SHP77 treated with DMSO at 0.1 percent for 48 hours (cell line): ENCODE data around the gene WNT3.
A peak's percentile ranks its signal among the peaks of the same experiment; 100 is the strongest.
"Not testable (repeated sequence)": the region's sequence is repeated elsewhere in the genome, so short reads cannot be mapped to it uniquely, and the experiment has no call there.

Source experiments
- DNase-seq: peaks from one replicate; lab custom pipeline; 2025; lab: John Stamatoyannopoulos, UW

The WNT3 gene

DNA sequence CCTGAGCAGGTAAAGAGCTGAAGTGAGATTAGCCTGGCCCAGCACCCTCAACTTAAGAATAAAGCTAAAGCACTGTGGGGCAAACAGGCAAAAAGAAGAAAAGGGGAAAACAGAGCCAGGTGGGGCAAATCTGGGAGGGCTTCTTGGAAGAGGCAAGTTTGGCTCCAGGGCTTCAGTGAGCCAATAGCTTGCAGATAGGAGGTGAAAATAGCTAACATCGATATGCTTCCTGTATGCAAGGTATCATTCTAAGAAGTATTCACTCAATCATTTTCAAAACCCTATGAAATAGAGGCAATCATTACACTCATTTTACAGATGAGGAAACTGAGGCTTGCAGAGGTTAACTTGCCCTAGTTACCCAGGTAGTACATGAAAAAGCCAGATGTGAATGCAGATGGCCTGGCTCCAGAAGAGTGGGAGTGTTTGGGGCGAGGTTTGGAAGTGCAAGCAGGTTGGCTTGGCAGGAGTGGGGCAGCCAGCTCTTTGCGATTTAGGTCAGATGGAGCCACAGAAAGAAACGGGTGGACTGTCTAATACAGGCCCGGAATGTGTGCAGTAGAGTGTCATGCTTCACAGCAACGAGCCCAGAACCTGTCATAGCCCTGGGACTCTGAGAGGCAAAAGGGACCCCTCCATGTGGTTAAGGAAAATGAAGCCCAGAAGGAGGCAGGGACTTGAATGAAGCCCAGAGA is 5.7 kb downstream of the WNT3 start:
- no peak for DNase-seq

DNA sequence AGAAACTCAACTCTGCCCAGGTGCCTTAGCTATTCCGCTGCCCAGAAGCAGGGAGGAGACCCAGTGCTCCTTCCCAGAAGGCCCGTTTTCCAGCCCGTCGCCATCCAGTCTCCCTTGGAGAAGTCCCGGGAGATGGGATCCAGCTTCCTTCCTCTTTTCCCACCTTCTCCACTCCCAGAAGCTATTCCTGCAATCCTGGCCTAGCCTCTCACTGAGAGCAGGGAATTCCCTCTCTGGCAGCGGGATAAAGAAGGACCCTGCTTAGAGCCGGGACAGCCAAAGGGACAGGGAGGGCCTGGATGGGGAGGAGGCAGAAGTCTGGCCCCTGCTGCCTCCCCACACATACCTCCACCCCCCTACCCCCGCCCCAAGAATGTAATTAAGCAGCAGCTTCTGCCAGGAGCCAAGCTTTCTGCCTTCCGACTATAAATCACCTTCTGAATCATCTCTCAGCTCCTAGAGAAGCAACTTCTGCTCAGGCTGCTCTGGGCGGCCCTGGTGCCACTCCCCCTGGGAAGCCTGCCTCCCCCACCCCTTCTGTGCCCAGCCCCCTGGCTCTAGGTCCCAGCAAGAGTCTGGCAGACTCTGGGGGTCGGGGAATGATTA is 6.4 kb downstream of the WNT3 start:
- DNase-seq = no peak

DNA sequence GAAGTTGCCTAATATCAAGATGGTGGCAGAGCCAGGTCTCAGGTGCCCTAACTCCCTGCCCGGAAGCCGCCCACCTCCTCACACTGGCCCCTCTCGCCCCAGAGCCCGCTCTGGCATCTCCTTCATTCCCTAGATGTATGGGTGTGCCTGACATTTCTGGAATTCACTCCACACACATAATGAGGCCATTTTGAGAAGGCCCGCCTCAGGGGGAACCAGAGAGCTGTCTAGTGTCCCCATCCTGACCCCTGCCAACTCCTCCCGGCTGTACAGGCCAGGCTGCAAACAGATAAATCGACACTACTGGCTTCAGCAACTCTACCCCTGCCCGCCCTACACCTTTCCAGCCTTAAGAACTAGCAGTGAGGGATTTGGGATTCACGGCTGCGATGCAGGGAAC is 7.7 kb downstream of the WNT3 start:
- DNase-seq = no peak

DNA sequence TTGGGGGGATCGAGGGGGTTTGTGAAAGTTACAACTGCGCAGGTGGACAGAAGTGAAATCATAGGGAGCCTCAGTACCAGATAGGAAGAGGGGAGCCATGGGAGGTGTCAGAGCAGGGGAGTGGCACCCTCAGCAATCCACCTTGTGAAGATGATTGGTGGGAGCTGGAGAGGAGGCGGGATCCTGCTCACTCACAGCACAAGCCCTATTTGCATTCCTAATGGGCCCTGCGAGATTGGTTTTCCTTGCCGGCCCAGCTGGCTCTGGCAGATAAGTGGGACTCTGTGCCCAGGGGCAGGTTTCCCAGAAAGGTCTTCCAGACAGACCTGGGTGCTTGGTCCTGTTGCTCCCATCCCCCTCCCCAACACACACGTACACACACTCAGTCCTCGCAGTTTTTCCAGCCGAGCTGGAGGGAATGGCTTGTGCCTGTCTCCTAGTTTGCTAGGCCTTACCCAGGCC is 9.4 kb downstream of the WNT3 start:
- DNase-seq = no peak

DNA sequence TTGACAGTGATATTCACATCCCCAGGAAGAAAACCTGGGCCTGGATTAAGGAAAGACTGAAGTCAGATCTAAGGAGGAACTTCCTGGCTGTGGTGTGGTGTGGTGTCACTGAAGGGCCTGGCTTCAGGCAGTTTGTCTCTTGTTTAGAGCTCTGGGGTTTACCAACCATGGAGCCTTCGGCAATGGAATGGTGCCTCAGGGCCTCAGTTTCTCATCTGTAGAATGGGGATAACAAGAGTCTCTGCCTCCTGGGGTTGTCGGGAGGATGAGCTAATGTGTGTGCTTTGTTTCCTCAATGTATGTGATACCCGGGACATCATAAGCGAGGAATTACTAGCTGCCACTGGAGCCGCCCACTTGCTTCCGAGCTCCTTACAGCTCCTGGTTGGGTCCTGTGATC is 12.7 kb downstream of the WNT3 start:
- no peak for DNase-seq

DNA sequence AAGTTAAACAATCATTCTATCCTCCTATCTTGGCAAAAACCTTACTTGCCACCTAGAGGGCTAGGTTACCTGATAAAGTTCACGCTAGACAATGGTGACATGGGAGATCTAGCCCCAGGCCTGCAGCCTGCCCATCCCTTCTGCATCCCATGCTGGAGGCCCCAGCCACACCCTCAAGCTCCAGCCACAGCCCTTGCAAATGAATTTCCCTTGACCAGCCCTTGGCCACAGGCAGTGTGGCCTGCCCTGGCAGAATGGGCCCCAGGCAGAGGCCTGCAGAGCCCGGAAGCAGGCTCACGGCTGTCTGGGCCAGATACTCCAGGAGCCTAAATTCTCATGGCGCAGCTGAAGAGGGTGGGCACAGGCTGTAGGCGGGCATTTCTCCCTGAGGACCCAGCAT is 14.9 kb downstream of the WNT3 start:
- no peak for DNase-seq

DNA sequence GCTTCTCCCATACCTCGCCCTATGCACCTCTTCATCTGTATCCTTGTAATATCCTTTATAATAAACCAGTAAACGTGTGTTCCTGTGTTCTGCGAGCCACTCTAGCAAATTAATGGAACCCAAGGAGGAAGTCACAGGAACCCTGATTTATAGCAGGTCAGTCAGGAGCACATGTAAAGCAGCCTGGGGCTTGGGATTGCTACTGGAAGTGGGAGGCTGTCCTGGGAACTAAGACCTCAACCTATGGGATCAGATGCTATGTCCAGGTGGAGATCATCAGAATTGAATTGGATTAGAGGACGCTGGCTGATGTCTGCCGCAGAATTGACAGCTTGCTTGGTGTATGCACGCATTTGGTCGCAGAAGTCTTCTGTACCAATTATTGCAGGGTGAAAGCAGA is 15.7 kb downstream of the WNT3 start:
- DNase-seq = no peak

DNA sequence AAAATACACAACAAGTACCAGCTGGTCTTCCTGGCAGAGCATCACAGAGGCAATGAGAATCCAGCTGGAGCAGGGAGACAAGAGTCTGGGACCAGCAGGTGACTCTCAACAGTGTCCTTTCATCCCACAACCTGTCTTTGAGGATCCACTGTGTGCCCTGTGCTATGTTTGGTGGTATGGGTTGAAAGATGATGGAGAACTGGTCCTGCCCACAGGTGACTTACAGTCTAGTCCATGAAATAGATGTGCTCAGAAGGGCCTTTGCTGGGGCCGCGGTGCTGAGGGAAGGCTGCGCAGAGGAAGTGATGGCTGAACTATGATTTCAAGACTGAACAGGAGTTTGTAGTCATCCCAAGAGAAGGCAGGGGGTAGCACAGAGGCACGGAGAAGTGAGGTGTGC is 17.9 kb downstream of the WNT3 start:
- DNase-seq = no peak

DNA sequence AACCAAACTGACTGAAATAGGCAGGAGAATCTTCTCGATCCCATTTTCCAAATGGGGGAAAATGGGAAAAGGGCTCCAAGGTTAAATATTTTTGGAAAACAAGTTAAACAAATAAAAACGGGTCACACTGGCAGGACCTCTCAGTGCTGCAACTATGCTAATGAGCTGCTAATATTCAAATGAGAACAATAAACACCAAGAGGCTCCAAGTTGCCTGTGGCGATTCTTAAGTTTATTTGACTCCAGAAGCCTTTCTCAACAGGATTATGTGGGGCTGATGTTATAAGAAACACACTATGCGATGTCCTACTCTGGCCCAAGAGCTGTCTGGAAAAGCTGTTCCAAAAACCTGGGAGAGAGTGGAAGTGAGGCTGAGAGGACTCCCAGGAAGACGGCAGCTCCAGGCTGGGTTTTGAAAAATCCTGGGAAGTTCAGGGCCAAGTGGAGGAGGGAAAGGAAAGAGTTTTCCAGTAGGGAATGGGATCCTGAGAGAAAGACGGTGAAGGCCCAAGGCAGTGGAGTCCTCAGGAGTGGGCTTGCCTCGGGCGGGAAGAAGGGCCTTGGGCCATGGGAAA is 21.4 kb downstream of the WNT3 start:
- DNase-seq = no peak

DNA sequence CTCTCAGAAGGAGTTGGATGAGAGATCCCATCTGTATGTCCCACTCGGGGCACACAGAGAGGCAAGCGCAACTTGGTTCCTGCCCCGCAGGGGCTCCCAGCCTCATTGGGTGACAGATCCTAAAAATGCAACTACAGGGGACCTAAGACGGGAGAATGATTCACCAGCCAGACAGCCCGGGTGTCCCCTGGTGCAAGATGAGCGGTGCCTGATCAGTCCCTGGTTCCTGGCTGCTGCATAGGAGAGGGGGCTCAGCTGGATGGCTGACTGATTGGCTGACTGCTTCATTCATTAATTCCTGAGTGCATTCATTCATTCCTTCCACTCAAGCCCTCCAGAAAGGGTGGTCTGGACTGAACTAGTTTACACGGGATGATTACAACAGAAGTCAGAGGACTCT is 22.0 kb downstream of the WNT3 start:
- DNase-seq = no peak

DNA sequence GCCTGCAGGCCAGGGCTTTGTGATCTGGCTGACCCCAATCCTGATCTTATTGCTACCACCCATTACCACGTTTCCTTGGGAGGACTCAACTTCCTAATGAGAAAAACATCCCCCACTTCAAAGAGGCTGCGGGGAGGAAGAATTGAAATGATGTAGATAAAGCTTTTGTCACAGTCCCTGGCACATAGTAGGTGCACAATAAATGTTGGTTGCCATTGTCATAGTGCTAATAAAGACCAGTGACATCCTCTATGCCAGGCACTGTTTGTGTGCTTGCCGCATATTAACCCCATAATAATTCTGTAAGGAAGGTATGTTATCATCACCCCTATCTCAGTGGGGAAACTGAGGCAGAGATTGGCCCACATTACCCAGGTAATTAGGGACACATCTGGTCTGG is 22.4 kb downstream of the WNT3 start:
- DNase-seq = no peak

DNA sequence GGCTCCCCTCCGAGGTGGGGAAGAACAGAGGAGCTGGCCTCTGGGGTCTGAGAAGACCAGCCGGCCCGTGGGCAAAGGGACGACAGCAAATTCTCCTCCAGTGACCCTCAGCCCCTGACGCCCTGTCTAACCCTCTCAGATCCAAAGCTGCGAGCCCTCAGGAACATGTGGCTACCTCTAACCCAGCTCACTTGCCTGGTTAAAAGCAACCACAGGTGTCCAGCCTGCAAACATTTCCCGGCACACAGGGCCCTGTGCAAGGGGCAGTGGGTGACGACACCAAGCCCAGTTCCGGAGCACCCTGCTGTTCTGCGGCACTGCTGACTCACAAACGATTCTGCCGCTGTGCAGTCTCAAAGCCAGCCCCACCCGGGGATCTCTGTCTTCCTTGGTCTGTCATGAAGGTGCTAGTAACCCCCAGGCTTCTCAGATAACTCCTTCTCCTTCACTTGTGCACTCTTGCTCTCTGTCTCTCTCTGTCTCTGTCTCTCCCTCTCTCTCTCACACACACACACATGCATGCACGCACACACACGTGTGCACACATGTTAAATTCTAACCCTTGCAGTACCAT is 23.0 kb downstream of the WNT3 start:
- peak; percentile 4 for DNase-seq

DNA sequence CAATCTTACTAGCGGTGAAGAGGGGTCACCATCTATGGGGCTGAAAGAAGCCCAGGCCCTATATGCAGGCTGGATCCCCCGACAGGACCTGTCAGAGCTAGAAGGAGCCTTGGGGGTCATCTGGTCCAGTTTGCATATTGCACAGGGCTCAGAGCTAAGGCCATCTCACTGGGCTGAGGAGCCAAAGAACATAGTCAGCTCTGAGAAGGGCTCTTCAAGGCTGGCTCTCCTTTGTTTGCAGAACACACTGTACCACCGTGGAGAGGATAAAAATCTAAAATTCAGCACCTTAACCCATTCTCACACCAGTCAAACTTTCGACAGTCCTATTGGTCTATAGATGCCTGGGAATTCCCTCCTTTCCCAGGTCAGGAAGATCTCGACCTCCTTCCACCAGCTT is 24.2 kb downstream of the WNT3 start:
- DNase-seq = no peak

DNA sequence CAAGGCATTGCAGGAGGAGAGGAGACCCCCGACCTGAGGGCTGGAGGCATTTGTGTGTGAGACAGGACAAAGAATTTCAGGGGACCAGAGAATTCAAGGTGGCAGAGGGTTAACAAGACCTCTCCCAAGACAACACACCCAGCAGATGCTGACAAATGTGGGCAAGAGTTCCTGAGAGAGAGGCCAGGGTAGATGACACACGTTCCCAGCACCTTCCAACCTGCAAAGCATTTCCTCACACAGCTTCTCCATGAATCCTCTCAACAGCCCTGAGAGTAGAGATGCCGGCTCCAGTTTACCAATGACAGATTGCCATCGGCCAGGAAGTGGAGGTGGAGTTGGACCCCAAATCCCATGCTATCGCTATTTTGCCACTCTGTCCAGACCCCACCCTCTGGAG is 25.0 kb downstream of the WNT3 start:
- DNase-seq = no peak

DNA sequence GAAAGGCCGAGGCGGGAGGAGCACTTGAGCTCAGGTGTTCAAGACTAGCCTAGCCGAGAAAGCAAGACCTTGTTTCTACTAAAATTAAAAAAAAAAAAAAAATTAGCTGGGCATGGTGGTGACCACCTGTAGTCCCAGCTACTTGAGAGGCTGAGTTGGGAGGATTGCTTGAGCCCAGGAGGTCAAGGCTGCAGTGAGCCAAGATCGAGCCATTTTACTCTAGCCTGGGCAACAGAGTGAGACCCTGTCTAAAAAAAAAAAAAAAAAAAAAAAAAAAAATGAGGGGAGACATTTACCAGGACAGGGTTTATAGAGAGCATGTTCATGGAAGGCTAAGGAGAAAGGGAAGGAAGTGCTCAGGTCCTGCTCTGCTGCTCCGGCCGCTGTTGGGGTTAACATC is 25.5 kb downstream of the WNT3 start:
- DNase-seq = not testable (repeated sequence)

DNA sequence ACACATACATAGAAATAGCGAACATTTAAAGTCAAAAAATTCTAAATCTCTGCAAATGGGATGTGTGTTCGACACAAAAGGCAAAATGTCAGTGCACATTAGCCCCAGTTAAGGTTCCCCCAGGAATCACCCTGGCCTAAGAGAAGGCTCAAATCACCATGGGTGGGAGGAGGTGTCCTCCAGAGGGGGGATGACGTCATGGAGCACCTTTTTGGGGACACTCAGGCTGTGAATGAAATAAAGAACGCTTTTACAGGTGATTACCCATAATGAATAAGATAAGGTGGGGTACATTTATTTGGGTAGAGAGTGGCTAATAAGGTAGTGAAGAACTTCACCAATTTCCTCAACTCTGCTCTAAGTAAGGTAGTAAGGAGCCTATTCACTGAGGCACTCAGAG is 26.4 kb downstream of the WNT3 start:
- DNase-seq = no peak

DNA sequence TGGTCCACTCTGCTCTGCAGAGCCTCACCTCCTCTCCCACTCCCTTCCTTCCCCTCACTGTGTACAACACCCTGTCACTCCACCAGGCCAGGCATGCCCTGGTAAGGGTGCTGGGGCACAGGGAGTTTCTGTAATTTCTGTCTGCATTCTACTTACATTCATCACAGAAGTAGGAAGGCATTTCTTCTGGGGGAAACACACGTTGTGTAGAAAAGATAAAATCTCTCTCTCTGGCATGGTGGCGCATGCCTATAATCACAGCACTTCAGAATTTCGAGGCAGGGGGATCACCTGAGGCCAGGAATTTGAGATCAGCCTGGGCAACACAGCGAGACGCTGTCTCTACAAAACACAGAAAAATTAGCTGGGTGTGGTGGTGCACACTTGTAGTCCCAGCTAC is 27.0 kb downstream of the WNT3 start:
- DNase-seq = no peak

DNA sequence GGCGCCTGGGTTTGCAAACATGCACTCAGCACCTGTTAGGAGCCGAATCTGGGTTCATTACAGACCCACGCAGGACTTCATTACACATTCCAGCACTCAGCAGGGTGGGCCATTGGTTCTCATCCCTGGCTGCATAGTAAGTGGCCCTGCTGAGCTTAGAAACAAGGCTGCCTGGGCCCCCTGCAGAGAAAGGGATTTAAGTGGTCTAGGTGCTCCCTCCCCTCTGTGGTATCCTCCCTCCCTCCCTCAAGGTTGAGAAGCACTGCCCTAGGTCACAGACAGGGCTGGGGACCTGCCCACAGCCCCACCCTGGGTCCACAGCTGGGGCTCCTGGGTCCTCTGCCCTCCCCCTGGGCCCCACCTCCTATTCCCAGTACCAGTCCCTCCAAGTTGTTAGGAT is 28.3 kb downstream of the WNT3 start:
- no peak for DNase-seq

DNA sequence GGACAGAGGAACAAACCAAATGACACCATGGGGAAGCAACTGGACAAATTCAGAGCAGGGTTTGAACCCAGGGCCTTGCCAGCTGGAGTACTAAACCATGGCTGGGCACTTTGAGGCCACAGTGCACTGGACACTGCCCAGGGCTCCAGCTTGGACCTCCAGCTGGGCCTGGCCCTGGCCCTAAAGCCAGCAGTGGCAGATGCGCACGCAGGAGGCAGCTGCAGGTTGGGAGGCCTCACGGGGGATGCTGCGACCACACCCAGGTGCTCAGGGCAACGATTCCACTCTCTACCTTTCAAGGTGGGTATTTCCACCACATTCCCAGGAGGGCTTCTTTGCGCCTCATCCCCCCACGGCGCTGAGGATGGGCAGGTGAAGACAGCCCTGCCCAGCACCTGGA is 28.9 kb downstream of the WNT3 start:
- no peak for DNase-seq

DNA sequence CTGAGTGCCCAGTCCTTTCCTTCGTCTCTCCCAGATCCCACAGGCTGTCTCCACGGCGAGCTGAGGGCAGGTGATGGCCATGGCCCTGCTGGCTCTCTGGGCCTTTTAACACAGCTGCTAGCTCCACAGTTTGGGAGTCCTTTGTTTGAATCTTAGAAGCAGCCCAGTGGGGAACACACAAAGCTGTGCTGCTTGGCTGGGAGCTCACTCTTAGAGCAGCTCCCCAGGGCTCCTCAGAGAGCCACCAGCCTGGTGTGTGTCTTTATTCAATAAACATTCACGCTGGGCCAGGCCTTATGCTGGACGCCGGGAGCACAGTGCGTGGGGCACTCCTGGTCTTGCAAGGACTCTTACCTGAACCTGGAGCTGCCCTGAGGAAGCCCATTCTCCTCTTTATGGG is 29.7 kb downstream of the WNT3 start:
- no peak for DNase-seq

DNA sequence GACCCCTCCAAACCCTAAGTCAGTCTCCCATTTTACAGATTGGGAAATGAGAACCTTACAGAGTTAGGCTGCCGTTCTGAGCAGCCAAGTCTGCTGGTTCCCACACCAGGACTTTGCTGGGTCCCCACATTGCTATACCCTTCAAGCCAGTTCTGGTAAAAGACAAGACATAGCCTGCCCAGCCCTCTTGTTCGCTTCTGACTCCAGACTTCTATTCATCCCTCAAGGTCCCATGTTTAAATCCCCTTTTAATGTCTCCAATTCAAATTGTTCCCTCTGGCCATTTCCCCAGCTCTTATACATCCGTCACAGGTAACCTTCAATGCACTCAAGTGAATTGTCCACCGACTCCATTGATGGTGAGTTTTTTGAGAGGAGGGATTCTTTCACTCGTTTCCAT is 30.2 kb downstream of the WNT3 start:
- no peak for DNase-seq

DNA sequence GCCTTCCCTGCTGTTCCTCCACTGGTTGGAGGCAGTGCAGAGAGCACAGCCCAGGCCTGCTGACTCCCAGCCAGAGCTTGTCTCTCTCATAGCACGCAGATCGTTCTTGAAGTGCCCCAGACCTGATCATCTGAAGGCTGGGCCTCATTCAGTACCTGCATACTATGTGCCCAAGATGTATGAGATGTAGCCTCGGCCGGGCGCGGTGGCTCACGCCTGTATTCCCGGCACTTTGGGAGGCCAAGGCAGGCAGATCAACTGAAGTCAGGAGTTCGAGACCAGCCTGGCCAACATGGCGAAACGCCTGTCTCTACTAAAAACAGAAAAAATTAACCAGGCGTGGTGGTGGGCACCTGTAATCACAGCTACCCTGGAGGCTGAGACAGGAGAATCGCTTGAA is 31.0 kb downstream of the WNT3 start:
- DNase-seq = no peak

DNA sequence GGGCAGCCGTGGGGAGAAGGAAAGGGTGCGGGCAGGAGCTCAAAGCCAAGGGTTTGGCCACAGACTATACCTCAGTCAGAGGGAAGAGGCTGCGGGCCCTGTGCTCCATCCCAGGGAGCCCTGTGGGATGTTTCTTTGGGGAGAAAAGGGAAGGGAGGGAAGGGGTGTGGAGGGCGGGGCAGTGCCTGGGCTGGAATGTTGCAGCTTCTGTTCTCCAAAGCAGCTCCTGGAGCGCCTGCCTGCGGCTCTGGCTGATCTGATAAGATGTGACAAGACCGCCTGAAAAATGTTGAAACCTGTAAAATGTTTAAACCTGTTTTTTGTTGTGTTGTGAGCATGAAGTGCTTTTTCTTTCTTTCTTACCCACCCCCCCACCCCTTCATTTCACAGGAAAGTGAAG is 32.8 kb downstream of the WNT3 start:
- no peak for DNase-seq
